PC-3 (cell line): ENCODE results near the gene MISP. TPM values are rescaled to one million over a fixed set of nuclear protein-coding genes. Genes with fewer than 3 reads are reported as not detected.
A peak's percentile ranks its signal among the peaks of the same experiment; 100 is the strongest.

Source experiments
- ATAC-seq: fragments of 200-7000 bp; cut with Tn5 transposase; 2 replicates; pipeline ENCODE4 v1.9.1; 2020; ENCODE audit warnings: mild to moderate bottlenecking, moderate library complexity
- BruUV-seq: library from RNA; stranded (reverse); fragments of 400-500 nt; replicated peaks from 2 replicates; lab custom pipeline; 2021; lab: Mats Ljungman, UMichigan
- CTCF ChIA-PET: fragments of 300-600 bp; sonication (Branson Sonifier 250); formaldehyde crosslinking; loops from one replicate; lab custom pipeline; 2022; ENCODE audit warnings: antibody characterized with exemption; lab: Charles Lee
- POLR2A ChIA-PET: fragments of 300-600 bp; sonication (Branson Sonifier 250); formaldehyde crosslinking; loops from one replicate; lab custom pipeline; 2022; ENCODE audit warnings: antibody characterized with exemption; ENCODE audit not compliant: unreplicated experiment; lab: Charles Lee
- DNase-seq: peaks from one replicate; pipeline ENCODE4 v3.0.0-alpha.2; 2015
- H2AFZ ChIP-seq: fragments of 300-600 bp; sonication (generic); 2 replicates; pipeline ENCODE4 v1.6.0; 2016; ENCODE audit warnings: antibody characterized with exemption, low read length
- H3F3A ChIP-seq: fragments of 300-600 bp; sonication (generic); one replicate; pipeline ENCODE4 v1.6.0; 2017; ENCODE audit warnings: antibody characterized with exemption, low read length, control low read depth, mild to moderate bottlenecking; ENCODE audit not compliant: unreplicated experiment
- H3K27ac ChIP-seq: fragments of 300-600 bp; sonication (generic); 2 replicates; pipeline ENCODE4 v1.5.1; 2016; ENCODE audit warnings: mild to moderate bottlenecking, low read length
- H3K27me3 ChIP-seq: fragments of 300-600 bp; sonication (generic); 2 replicates; pipeline ENCODE4 v1.6.1; 2016; ENCODE audit warnings: low read length, mixed read lengths
- H3K36me3 ChIP-seq: fragments of 300-600 bp; sonication (generic); 2 replicates; pipeline ENCODE4 v1.6.1; 2016; ENCODE audit warnings: low read depth, mixed run types, low read length, mixed read lengths
- H3K4me1 ChIP-seq: fragments of 300-600 bp; sonication (generic); 2 replicates; pipeline ENCODE4 v1.5.1; 2016; ENCODE audit warnings: low read length; ENCODE audit not compliant: insufficient read depth
- H3K4me2 ChIP-seq: fragments of 300-600 bp; sonication (generic); 2 replicates; pipeline ENCODE4 v1.6.0; 2016; ENCODE audit warnings: low read length
- H3K4me3 ChIP-seq: fragments of 300-600 bp; sonication (generic); 2 replicates; pipeline ENCODE4 v1.5.1; 2016; ENCODE audit warnings: mild to moderate bottlenecking, low read length, mixed read lengths
- H3K79me2 ChIP-seq: fragments of 300-600 bp; sonication (generic); 2 replicates; pipeline ENCODE4 v1.6.1; 2017; ENCODE audit warnings: low read length, mixed read lengths
- H3K9ac ChIP-seq: fragments of 300-600 bp; sonication (generic); 2 replicates; pipeline ENCODE4 v1.6.0; 2016; ENCODE audit warnings: mild to moderate bottlenecking, low read length
- H3K9me2 ChIP-seq: fragments of 300-600 bp; sonication (generic); replicated peaks from 2 replicates; pipeline ENCODE4 v1.6.1; 2016; ENCODE audit warnings: mixed run types, low read length, mixed read lengths
- H3K9me3 ChIP-seq: fragments of 300-600 bp; sonication (generic); 2 replicates; pipeline ENCODE4 v1.6.1; 2016; ENCODE audit warnings: low read length, mixed read lengths
- H4K20me1 ChIP-seq: fragments of 300-600 bp; sonication (generic); 2 replicates; pipeline ENCODE4 v1.6.1; 2016; ENCODE audit warnings: low read length, mixed read lengths
- CTCF ChIP-seq: fragments of 300-600 bp; sonication (generic); conservative IDR thresholded peaks from 2 replicates; pipeline ENCODE4 v1.5.1; 2017; ENCODE audit warnings: antibody characterized with exemption, low read depth, mild to moderate bottlenecking, low read length
- EZH2 ChIP-seq: fragments of 300-600 bp; sonication (generic); IDR thresholded peaks from one replicate; pipeline ENCODE4 v1.6.1; 2017; ENCODE audit warnings: antibody characterized with exemption, mild to moderate bottlenecking, low read length; ENCODE audit not compliant: unreplicated experiment
- EZH2phosphoT487 ChIP-seq: fragments of 300-600 bp; sonication (generic); IDR thresholded peaks from 2 replicates; pipeline ENCODE4 v1.6.1; 2018; ENCODE audit warnings: mild to moderate bottlenecking, antibody characterized with exemption, low read length, borderline replicate concordance
- intact Hi-C: fragments of 100-400 bp; cut with micrococcal nuclease; formaldehyde crosslinking; loops from 2 replicates; pipeline ENCODE4 v1.9.0; 2023
- total RNA-seq: library from RNA; depleted of rRNA; stranded (reverse); fragments of >200 nt; gene quantifications from 2 replicates; pipeline ENCODE4 v1.2.3, GENCODE V29; 2014

The MISP gene
- total RNA-seq, 1 experiment from 2014 or later: 115 TPM

GRCh38 chr19:764301-764700 lies 13.4 kb downstream of the MISP start:
- H2AFZ ChIP-seq: no peak overlapping the region
- H3K79me2 ChIP-seq: 0 out of 2 replicates have a peak, but pooled peaks cover 3% of the 10 kb centered on the region
- peaks cover 23% of the 10 kb centered on the region for H3K36me3 ChIP-seq
- no peaks in the 10 kb centered on the region for H3K4me1 ChIP-seq
- H3K27ac ChIP-seq: no peak overlapping the region
- TF ChIP-seq EZH2phosphoT487 (no peak), EZH2 (no peak), CTCF (no peak)
- ChIA-PET CTCF (no interaction called here), POLR2A (no interaction called here)
- no peaks in the 10 kb centered on the region for H3K27me3 ChIP-seq
- H3K9me2 ChIP-seq: no peaks in the 10 kb centered on the region
- ATAC-seq: no peak
- H3K4me3 ChIP-seq: no peak overlapping the region
- BruUV-seq: no TSS peak
- H3K9me3 ChIP-seq: no peaks in the 10 kb centered on the region
- no peak overlapping the region for H3K9ac ChIP-seq
- intact Hi-C loops: no loop called here
- no peak for DNase-seq
- no peaks in the 10 kb centered on the region for H4K20me1 ChIP-seq
- no peaks in the 10 kb centered on the region for H3F3A ChIP-seq
- no peak overlapping the region for H3K4me2 ChIP-seq

DNA sequence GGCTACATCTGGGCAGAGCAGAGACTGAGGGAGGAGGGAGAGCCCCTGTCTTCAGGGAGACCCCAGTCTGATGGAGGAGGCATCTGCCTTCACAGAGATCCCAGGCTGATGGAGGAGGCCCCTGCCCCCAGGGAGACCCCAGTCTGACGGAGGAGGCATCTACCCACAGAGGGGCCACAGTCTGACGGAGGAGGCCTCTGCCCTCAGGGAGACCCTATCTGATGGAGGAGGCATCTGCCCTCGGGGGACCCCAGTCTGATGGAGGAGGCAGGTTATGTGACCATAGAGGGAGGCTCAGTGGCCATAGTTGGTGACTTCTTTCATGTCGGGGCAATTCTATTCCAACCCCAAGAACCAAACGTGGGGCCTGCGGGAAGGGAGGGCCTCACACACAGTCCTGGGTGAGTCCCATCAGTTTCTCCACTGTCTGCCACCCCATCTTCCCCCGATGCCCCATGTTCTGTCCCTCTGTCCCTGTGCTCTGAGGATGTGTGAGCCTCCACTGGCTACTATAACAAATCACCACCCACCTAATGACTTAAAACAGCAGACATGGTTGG lies 14.3 kb downstream of the MISP start:
- Histone ChIP-seq H2AFZ (no peak overlapping the region), H3K4me2 (no peak overlapping the region), H3F3A (no peaks in the 10 kb centered on the region), H3K9me3 (no peaks in the 10 kb centered on the region), H4K20me1 (no peaks in the 10 kb centered on the region), H3K79me2 (no peaks in the 10 kb centered on the region), H3K4me3 (no peak overlapping the region), H3K27me3 (no peaks in the 10 kb centered on the region), H3K9ac (no peak overlapping the region), H3K27ac (no peak overlapping the region), H3K36me3 (peaks cover 18% of the 10 kb centered on the region), H3K9me2 (no peaks in the 10 kb centered on the region), H3K4me1 (no peaks in the 10 kb centered on the region)
- POLR2A ChIA-PET: no interaction called here
- no peak for ATAC-seq
- BruUV-seq: TSS peak; percentile 18
- intact Hi-C loops: no loop called here
- TF ChIP-seq EZH2phosphoT487: no peak
- TF ChIP-seq EZH2: no peak
- no peak for TF ChIP-seq CTCF
- DNase-seq: no peak
- CTCF ChIA-PET: no interaction called here

DNA sequence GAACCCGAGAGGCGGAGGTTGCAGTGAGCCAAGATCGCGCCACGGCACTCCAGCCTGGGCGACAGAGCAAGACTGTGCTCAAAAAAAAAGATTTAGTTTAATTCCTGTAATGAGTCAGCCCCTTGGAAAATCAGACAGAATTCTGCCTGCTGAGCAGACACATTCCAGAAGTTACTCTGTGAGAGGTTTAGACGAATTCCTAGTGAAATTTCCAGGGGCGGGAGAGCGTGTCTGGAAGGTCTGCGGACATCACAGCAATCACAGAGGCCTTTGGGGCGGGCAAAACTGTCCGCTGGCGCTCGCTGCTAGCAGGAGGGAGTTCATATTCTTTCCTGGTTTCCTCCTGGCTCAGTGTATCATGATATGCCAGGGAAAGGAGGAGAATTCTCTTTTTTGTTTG lies 17.5 kb downstream of the MISP start:
- ChIA-PET CTCF (no interaction called here), POLR2A (no interaction called here)
- no peak overlapping the region for H3K4me3 ChIP-seq
- H2AFZ ChIP-seq: no peak overlapping the region
- no peaks in the 10 kb centered on the region for H3K4me1 ChIP-seq
- TF ChIP-seq CTCF (no peak), EZH2phosphoT487 (no peak), EZH2 (no peak)
- no peak for ATAC-seq
- intact Hi-C loops: no loop called here
- no peaks in the 10 kb centered on the region for H3K27me3 ChIP-seq
- H3K79me2 ChIP-seq: no peaks in the 10 kb centered on the region
- no peaks in the 10 kb centered on the region for H3K9me3 ChIP-seq
- no peaks in the 10 kb centered on the region for H3K9me2 ChIP-seq
- BruUV-seq: no TSS peak
- H3K4me2 ChIP-seq: no peak overlapping the region
- no peaks in the 10 kb centered on the region for H4K20me1 ChIP-seq
- no peaks in the 10 kb centered on the region for H3F3A ChIP-seq
- peaks cover 12% of the 10 kb centered on the region for H3K36me3 ChIP-seq
- DNase-seq: no peak
- no peak overlapping the region for H3K27ac ChIP-seq
- no peak overlapping the region for H3K9ac ChIP-seq
